Thyroid gland (tissue), 4 donors: ENCODE data around the gene SHISA9.

Source experiments
- CTCF ChIP-seq, 6 experiments: fragments of 200-600 bp in 3 of 6; fragments of 450-650 bp in 3 of 6; sonication (generic) in 3 of 6; IDR thresholded peaks; one replicate each; pipeline ENCODE4 v1.5.1; 2016 to 2019; ENCODE audit warnings: antibody characterized with exemption in 6 of 6, mild to moderate bottlenecking in 2 of 6, inconsistent platforms in 1 of 6, moderate library complexity in 1 of 6
- POLR2A ChIP-seq, 2 donors: fragments of 450-650 bp; IDR thresholded peaks; one replicate each; pipeline ENCODE4 v1.6.1; 2017; ENCODE audit warnings: antibody characterized with exemption in 2 of 2, mild to moderate bottlenecking in 2 of 2, moderate library complexity in 1 of 2

GRCh38 chr16:13095061-13095460 lies 193.7 kb downstream of the SHISA9 start:
- no peak for TF ChIP-seq POLR2A (IDR thresholded peaks at IDR 0.05)
- no peak for TF ChIP-seq CTCF (IDR thresholded peaks at IDR 0.05)
